Measurements from ENCODE around the gene LARP1. TPM values are rescaled to one million over a fixed set of nuclear protein-coding genes. Genes with fewer than 3 reads are reported as not detected.

LARP1 gene
- total and polyA plus RNA-seq, 2 experiments from 2014 or later = 133 to 302 TPM

DNA sequence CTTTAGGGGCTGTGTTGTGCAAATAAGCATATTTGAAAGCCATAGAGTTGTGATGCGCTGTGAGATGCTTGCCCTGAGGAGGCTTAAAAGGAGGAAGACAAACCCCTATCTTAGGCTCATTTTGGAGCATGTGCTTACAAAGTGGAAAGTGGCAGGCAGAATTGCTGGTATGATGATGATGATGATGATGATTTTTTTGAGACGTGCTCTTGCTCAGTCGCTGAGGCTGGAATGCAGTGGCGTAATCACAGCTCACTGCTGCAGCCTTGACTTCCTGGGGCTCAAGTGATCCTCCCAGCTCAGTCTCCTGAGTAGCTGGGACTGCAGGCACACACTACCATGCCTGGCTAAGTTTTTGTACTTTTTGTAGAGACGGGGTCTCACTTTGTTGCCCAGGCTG lies 104.9 kb downstream of the LARP1 start:
- TF ChIP-seq CREB1 (CRISPR knock-in tag; IDR thresholded peaks at IDR 0.05; ENCODE audit: low read depth) (no peak), STAT1 (IDR thresholded peaks at IDR 0.05; ENCODE audit: unreplicated experiment) (no peak), POLR2AphosphoS5 (IDR thresholded peaks at IDR 0.05; ENCODE audit: low read depth) (no peak), EZH2 (IDR thresholded peaks at IDR 0.05; ENCODE audit: low read depth, unreplicated experiment) (no peak), NANOG (IDR thresholded peaks at IDR 0.05; ENCODE audit: borderline replicate concordance) (no peak), JUNB (IDR thresholded peaks at IDR 0.05; ENCODE audit: unreplicated experiment) (no peak), ZNF114 (CRISPR knock-in tag; IDR thresholded peaks at IDR 0.05) (no peak), REST (IDR thresholded peaks at IDR 0.05; ENCODE audit: unreplicated experiment) (no peak), EZH2phosphoT487 (IDR thresholded peaks at IDR 0.05; ENCODE audit: unreplicated experiment) (no peak), CTCF (conservative IDR thresholded peaks at IDR 0.05; ENCODE audit: low read depth in 2 of 2) (no peak), ZNF331 (CRISPR knock-in tag; IDR thresholded peaks at IDR 0.05; ENCODE audit: low read depth) (no peak), ETS1 (IDR thresholded peaks at IDR 0.05) (no peak)
- TF ChIP-seq, protein P1, sequence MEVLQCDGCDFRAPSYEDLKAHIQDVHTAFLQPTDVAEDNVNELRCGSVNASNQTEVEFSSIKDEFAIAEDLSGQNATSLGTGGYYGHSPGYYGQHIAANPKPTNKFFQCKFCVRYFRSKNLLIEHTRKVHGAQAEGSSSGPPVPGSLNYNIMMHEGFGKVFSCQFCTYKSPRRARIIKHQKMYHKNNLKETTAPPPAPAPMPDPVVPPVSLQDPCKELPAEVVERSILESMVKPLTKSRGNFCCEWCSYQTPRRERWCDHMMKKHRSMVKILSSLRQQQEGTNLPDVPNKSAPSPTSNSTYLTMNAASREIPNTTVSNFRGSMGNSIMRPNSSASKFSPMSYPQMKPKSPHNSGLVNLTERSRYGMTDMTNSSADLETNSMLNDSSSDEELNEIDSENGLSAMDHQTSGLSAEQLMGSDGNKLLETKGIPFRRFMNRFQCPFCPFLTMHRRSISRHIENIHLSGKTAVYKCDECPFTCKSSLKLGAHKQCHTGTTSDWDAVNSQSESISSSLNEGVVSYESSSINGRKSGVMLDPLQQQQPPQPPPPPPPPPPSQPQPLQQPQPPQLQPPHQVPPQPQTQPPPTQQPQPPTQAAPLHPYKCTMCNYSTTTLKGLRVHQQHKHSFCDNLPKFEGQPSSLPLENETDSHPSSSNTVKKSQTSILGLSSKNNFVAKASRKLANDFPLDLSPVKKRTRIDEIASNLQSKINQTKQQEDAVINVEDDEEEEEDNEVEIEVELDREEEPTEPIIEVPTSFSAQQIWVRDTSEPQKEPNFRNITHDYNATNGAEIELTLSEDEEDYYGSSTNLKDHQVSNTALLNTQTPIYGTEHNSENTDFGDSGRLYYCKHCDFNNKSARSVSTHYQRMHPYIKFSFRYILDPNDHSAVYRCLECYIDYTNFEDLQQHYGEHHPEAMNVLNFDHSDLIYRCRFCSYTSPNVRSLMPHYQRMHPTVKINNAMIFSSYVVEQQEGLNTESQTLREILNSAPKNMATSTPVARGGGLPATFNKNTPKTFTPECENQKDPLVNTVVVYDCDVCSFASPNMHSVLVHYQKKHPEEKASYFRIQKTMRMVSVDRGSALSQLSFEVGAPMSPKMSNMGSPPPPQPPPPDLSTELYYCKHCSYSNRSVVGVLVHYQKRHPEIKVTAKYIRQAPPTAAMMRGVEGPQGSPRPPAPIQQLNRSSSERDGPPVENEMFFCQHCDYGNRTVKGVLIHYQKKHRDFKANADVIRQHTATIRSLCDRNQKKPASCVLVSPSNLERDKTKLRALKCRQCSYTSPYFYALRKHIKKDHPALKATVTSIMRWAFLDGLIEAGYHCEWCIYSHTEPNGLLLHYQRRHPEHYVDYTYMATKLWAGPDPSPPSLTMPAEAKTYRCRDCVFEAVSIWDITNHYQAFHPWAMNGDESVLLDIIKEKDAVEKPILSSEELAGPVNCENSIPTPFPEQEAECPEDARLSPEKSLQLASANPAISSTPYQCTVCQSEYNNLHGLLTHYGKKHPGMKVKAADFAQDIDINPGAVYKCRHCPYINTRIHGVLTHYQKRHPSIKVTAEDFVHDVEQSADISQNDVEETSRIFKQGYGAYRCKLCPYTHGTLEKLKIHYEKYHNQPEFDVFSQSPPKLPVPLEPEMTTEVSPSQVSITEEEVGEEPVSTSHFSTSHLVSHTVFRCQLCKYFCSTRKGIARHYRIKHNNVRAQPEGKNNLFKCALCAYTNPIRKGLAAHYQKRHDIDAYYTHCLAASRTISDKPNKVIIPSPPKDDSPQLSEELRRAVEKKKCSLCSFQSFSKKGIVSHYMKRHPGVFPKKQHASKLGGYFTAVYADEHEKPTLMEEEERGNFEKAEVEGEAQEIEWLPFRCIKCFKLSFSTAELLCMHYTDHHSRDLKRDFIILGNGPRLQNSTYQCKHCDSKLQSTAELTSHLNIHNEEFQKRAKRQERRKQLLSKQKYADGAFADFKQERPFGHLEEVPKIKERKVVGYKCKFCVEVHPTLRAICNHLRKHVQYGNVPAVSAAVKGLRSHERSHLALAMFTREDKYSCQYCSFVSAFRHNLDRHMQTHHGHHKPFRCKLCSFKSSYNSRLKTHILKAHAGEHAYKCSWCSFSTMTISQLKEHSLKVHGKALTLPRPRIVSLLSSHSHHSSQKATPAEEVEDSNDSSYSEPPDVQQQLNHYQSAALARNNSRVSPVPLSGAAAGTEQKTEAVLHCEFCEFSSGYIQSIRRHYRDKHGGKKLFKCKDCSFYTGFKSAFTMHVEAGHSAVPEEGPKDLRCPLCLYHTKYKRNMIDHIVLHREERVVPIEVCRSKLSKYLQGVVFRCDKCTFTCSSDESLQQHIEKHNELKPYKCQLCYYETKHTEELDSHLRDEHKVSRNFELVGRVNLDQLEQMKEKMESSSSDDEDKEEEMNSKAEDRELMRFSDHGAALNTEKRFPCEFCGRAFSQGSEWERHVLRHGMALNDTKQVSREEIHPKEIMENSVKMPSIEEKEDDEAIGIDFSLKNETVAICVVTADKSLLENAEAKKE (CRISPR knock-in tag; IDR thresholded peaks at IDR 0.05) = no peak
- Histone ChIP-seq H3K79me2 (replicated peaks; ENCODE audit: insufficient read depth) (peaks cover 63% of the 10 kb centered on the region), H3K9me2 (ENCODE audit: insufficient read depth) (no peaks in the 10 kb centered on the region), H3K4me1 (ENCODE audit: insufficient read depth) (peaks cover 24% of the 10 kb centered on the region), H3K4me2 (peak overlapping the region; percentile 93), H3F3A (replicated peaks; ENCODE audit: low read depth) (peaks cover 13% of the 10 kb centered on the region; the same call in 1 of the 2 replicates), H4K20me1 (replicated peaks; ENCODE audit: insufficient read depth) (peaks cover 22% of the 10 kb centered on the region; the same call in 1 of the 2 replicates), H3K27me3 (ENCODE audit: insufficient read depth) (no peaks in the 10 kb centered on the region), H3K27ac (ENCODE audit: low read depth) (0 out of 2 replicates have a peak overlapping the region, but pooled peaks have one; percentile 99), H2AFZ (no peak overlapping the region), H3K4me3 (peak overlapping the region; percentile 93), H3K36me3 (ENCODE audit: insufficient read depth) (peaks cover 11% of the 10 kb centered on the region; the same call in 1 of the 2 replicates)
- Mint-ChIP-seq H3K4me3 (peak overlapping the region; percentile 91), H3K36me3 (ENCODE audit: low read depth) (peaks cover 27% of the 10 kb centered on the region), H3K27ac (no peak overlapping the region), H3K4me1 (peaks cover 26% of the 10 kb centered on the region), H3K9me3 (no peaks in the 10 kb centered on the region), H3K27me3 (ENCODE audit: insufficient read depth, low read depth, poor library complexity) (peaks cover 16% of the 10 kb centered on the region)
- no peak for ATAC-seq
- DNase-seq (ENCODE audit: low spot score) = peak; percentile 26

Measured in GM23338 (cell line).